Cortex of kidney (tissue), 1 donor: ENCODE data around the gene KIF13A.
"Not testable (repeated sequence)": the region's sequence is repeated elsewhere in the genome, so short reads cannot be mapped to it uniquely, and the experiment has no call there.

Source experiments
- DNase-seq: peaks from one replicate; lab custom pipeline; 2025; lab: John Stamatoyannopoulos, UW

The KIF13A gene

DNA sequence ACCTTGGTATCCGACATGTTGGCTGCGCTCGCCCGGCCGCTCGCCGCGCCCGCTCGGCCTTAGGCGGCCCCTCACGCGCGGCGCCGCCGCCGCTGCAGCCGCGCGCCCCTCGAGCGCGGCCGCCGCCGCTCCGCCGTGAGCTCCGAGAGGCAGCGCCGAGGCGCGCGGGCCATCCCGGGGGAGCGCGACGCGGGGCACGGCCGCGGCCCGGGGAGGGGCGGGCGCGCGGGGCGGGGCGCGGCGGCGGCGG is at the start of gene KIF13A:
Gene KIF13A, minus strand, starts transcription at position 189 of the 250 bp plus-strand sequence. Its CDS starts 172 bp downstream, at position 17.
- no peak for DNase-seq

DNA sequence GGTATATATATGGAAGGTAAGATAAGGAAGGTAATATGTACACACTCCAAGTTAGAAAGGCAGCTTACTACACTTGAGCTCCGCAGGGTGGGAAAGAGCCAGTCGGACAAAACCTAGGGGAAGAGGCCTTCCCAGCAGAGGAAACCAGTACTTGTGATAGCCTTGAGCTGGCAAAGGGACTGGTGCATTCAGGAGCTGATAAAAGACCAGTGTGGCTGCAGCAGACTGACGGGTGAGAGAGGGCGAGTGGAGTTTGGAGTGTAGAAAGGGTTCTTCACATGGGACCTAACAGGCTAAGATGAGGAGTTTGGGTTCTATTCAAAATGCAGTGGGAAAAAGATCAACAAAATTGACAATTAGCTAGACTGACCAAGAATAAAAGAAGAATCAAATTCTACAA is 49.3 kb upstream of the KIF13A start:
- no peak for DNase-seq

DNA sequence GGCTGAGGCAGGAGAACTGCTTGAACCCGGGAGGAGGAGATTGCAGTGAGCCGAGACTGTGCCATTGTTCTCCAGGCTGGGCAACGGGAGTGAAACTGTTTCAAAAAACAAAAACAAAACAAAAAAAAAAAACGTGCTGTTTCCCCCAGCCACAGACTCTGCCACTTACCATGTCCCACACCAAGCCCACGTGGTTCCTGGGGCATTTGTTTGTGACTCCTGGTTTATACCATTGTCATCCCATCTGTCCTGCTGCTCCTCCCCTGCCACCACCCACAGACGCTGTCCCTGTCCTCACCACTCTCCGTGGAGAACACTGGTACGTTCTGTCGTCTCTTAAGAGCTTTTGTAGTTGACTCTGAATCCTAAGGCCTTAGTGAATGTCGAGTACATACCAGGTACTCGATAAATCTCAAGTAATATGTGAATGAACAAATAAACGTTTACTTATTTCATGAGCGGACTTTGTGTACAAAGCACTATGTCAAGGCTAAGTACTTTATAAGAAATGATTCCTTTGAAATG is 48.0 kb upstream of the KIF13A start:
- DNase-seq, result no peak

DNA sequence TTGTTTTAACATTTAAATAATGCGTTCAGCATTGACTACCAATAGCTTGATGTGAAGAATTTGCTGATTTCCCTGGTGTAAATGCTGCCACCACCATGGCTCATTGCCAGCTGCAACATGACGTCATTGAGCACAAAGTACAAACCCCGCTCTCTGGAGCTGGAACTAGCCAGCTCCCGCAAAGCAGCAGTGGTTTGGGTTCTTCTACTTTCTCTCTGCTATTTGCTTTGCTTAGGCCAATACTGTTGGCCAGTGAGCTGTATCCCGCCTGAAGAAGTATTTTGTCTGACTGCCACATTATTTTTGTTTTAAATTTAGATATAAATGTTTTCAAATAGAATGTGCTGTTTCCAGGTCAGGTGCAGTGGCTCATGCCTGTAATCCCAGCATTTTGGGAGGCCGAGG is 47.4 kb upstream of the KIF13A start:
- DNase-seq, result no peak

DNA sequence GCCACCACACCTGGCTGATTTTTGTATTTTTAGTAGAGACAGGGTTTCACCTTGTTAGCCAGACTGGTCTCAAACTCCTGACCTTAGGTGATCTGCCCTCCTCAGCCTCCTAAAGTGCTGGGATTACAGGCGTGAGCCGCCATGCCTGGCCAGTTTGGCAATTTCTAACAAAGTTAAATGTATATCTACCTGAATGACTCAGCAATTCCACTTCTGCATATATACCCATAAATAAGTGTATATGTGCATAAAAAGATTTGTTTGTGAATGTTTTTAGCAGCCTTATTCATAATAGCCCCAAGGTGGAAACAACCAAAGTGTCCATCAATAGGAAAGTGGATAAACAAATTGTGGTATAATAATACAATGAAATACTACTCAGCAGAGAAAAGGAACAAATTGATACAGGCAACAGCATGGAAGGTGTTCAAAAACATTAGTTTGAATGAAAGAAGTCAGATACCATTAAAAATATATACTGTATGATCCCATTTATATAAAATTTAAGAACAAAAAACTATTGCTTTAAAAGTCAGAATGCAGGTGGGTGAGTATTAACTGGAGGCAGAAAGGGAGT is 44.3 kb upstream of the KIF13A start:
- no peak for DNase-seq

DNA sequence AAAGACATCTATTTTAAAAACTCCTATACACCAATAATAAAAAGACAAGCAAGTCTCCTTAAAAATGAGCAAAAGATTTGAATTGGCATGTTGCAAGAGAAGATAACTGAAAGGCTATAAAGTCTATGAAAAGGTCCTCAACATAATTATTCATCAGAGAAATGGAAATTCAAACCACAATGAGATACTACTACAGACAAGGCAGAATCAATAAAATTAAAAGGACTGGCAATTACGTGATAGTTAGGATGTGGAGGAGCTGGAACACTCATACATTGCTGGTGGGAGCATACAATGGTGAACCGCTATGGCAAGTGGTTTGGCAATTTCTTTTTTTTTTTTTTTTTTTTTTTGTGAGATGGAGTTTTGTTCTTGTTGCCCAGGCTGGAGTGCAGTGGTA is 43.8 kb upstream of the KIF13A start:
- no peak for DNase-seq

DNA sequence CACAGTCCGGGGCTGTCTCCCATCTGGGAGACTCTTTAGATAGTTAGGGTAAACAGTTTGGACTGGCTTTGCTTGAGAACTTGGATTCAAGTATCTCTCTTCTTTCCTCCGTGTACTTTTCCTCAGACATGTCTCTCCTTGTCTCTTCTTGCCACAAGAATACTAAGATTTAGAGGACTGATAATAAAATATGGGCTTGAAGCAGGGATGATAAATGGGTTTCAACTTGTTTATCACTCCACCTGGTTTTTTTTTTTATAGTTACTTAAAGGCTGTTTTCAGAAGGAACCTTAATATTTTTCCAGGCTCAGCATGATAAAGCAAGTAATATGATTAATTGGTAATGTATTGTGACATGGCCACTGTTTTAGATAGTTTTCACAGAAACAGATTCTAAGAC is 40.9 kb upstream of the KIF13A start:
- no peak for DNase-seq

DNA sequence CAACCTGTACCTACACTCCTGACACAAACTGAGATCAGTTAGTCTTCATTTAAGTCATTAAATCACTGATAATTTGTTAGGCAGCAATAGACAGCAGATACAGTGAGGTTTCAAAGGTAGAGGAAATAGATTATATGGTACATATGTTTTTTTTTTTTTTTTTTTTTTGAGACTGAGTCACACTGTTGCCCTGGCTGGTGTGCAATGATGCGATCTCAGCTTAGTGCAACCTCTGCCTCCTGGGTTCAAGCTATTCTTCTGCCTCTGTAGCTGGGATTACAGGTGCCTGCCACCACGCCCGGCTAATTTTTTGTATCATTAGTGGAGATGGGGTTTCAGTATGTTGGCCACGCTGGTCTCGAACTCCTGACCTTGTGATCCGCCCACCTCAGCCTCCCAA is 38.2 kb upstream of the KIF13A start:
- no peak for DNase-seq

DNA sequence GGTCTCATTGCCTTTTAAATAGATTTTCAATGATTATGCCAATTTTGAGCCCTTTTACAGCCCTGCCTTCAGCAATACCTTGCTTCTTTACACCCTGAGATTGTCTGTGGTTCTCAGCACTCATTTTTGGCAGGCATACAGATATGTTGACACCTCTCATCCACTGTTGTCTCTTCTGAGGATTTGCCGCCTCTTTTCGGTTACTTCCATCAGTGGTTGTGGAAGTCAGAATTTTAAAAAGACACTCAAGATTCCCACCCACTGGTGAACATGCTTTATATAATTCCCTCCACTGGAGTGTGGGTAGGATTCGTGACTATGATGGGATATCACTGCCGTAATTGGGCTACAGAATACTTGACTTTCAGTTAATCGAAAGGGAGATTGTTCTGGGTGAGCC is 37.4 kb upstream of the KIF13A start:
- no peak for DNase-seq

DNA sequence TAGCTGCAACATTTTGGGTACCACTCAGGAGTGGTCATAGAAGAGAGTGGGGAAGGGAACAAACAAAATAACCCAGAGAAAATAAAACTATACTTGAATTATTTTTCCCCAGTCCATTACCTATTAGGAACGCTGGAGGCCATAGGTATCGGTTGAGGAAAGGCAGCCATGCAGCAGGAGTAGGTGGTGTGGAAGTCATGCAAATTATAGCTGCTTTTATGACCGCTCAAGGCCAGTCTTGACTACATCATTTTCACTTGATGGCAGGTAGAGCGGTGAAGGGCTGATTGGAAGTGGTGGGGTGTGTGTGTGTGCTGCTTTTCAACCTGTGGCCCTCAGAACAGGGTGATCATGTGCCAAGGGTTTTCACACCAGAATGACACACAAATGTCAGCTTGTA is 36.5 kb upstream of the KIF13A start:
- no peak for DNase-seq

DNA sequence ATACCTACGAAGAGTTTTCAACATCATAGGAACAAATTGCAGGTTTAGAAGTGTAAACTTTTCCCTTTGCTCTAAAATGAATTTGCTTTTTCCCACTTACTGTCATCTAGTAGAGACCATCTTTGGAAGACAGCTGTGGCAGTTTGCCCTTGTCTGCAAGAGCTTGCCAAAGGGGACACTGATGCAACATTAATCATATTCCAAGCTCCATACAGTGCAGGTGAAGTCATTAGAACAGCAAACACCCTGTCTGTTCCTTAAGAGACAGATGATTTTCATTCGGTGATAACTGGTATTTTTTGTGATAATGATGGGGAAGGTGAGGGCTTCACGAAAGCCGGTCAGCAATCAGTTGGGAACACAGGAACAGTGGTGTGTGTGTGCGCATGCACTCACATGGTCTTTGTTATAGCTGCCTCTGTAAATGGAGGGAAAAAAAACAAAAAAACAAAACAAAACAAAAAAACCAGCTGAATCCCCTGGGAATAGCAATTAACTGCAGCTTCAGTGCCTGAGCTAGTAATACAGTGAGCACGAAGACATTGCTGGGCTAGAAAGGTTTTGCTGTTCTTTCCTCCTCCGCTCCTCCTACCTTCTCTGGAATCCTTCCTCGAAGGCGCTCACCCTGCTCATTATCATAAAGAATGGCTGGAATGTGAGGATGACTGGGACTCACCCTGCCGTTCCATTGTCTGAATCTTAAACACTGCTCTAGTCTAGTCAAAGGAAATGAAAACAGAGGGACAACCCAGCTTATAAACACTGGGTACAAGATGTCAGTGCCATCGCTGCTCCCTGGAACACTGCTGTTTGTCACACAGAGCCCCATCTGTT is 35.2 kb upstream of the KIF13A start:
- no peak for DNase-seq

DNA sequence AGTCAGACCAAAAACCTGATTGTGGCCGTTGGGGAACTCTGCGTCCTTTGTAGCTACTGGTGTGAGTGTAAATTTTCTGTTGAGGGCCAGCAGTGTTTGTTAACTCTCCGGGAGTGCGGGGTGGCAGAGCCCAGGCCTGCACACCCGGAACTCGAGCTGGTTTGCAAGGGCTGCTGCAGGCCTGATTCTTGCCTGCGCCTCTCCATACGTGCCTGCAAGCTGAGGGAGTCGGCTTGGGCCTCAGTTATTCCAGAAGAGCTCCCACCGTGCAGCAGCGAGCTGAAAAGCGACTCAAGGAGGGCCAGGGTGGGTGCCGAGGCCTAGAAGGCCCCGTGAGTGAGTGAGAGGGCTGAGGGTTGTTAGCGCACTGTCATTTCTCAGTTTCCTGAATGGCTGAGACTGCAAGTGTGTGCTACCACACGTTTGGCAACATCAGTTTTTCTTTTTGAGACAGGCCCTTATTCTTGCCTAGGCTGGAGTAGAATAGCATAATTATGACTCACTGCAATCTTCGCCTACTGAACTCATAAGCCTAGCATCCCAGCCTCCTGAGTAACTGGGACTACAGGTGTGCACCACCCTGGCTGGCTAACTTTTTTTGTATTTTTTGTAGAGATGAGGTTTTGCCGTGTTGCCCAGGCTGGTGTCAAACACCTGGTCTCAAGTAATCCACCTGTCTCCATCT is 33.9 kb upstream of the KIF13A start:
- DNase-seq, result no peak

DNA sequence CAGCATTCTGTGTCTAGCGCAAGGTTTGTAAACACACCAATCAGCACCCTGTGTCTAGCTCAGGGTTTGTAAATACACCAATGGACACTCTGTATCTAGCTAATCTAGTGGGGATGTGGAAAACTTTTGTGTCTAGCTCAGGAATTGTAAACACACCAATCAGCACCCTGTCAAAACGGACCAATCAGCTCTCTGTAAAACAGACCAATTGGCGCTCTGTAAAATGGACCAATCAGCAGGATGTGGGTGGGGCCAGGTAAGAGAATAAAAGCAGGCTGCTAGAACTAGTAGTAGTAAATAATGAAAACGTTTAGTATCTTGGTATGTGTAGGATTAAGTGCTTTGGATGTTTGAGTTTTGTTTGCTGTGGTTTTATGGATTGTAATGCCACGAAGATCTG is 33.1 kb upstream of the KIF13A start:
- not testable (repeated sequence) for DNase-seq

DNA sequence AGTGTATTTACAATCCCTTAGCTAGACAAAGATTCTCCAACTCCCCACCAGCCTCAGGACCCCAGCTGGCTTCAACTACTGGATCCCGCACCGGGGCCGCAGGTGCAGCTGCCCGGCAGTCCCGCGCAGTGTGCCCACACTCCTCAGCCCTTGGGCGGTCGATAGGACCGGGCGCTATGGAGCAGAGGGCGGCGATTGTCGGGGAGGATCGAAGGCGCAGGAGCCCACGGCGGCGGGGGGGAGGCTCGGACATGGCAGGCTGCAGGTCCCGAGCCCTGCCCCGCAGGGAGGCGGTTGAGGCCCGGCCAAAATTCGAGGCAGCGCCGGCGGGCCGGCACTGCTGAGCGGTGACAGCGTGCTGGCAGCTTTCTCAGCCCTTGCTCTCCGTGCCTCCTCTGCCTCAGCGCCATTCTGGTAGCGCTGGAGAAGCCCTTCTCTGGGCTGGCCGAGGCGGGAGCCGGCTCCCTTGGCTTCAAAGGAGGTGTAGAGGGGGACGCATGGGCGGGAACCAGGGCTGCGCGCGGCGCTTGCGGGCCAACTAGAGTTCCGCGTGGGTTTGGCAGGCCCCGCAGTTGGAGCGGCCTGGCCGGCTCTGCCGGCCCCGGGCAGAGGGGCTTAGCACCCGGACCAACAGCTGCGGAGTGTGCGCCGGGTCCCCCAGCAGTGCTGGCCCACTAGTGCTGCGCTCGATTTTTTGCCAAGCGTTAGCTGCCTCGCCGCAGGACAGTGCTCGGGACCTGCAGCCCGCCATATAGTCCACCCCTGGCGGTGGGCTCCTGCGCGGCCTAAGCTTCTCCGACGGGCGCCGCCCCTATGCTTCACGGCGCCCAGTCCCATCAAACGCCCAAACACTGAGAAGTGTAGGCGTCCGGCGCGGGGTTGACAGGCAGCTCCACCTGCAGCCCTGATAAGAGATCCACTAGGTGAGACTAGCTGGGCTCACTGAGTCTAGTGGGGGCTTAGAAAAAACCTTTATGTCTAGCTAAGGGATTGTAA is 32.4 kb upstream of the KIF13A start:
- DNase-seq, result no peak

DNA sequence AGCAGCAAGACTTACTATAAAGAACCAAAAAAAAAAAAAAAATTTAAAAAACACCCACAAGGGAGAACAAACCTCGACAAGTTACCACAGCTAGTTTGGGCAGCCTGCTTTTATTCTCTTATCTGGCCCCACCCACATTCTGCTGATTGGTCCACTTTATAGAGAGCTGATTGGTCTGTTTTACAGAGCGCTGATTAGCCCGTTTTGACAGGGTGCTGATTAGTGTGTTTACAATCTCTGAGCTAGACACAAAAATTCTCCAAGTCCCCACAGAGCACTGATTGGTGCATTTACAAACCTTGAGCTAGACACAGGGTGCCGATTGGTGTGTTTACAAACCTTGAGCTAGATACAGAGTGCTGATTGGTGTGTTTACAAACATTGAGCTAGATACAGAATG is 31.7 kb upstream of the KIF13A start:
- not testable (repeated sequence) for DNase-seq

DNA sequence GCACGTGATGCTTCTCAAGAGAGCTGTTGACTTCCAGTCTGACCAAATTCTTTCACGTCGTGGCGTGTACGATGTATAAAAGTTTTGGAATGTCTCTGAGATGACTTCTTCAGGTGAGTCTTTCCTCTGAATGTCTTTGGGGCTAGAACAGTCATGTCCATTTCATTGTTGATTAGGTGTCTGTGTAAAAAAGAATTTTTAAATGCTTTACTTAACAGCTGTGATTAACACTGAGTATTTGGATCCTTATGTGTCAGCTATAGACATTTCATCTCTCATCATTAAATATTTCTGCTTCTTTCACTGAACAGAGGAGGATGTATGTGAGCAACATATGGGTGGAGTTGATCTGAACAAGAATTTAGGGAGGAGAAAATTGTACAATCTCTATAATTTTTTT is 29.3 kb upstream of the KIF13A start:
- DNase-seq, result no peak

DNA sequence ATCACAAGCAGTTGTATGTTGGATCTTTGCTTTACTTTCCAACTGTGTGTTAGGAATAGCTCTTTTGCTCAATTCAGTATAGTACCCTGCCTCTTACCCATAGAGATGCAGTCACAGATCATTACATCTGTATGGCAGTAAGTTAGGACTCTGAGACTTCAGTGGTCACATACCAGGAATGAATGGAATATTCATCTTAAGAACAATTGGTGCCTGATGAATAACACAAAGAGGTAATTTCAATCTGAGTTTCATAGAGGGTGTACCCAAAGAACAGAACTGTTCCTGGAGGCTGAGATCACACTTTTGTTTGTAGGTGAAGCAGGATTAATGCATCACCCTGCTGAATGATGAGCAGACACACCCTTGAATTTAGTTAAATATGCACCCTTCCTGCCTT is 28.7 kb upstream of the KIF13A start:
- no peak for DNase-seq

DNA sequence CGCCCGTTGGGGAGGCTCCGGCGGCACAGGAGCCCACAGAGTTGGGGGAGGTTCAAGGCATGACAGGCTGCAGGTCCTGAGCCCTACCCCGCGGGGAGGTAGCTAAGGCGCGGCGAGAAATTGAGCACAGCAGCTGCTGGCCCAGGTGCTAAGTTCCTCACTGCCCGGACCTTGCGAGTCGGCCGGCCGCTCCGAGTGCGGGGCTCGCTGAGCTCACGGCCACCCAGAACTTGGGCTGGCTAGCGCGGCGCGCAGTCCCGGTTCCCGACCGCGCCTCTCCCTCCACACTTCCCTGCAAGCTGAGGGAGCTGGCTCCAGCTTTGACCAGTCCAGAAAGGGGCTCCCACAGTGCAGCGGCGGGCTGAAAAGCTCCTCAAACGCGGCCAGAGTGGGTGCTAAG is 23.9 kb upstream of the KIF13A start:
- no peak for DNase-seq

DNA sequence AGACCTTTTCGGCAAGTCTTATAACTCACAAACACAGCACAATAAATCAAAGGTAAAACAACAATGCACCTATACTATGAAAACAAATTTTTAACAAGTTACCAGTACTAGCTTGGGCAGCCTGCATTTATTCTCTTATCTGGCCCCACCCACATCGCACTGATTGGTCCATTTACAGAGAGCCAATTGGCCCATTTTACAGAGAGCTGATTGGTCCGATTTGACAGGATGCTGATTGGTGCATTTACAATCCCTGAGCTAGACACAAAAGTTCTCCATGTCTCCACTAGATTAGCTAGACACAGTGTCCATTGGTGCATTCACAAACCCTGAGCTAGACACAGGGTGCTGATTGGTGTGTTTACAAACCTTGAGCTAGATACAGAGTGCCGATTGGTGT is 23.1 kb upstream of the KIF13A start:
- DNase-seq, result not testable (repeated sequence)

DNA sequence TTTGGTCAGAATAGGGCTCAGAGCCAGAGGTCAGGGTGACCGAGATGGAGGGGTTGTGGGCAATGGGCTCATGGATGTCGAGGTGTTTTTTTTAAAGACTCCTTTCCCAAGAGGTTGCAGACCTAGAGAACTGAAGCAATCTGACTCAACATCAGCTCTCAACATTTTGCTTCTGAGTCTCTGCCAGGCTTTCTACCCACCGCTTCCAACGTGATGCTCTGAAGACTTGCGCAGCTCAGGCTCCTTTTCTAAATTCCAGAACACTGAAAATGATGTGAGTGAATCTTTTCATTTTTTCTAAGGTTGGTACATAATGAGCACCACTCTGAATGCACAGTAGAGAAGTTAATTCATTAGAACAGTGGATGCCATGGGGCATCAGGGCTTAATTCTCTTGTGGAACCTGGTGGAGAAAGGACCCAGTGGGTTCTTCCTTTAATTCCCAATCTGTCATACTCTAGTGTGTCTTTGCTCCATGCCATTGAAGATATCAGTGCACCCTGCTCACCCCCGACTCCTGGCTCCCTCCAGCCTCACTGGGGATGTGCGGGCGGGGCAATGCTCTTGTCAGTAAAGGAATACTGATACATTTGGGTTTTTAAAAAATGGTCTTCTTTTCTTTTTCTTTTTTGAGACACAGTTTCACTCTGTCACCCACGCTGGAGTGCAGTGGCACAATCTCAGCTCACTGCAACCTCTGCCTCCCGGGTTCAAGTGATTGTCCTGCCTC is 17.0 kb upstream of the KIF13A start:
- DNase-seq, result no peak

DNA sequence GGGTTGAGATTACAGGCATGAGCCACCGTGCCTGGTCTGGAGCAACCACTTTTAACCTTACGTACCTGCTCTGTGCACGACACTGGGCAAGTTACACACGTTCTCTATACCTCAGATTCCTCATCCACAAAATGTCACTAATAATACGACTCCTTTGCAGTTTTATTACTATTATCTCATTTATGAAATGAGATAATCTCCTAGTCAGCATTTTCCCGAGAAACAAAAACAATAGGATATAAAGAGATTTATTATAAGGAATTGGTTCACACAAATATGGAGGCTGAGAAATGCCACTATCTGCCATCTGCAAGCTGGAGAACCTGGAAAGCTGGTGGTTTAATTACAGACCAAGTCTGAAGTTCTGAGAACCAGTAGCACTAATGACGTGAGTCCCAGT is 12.0 kb upstream of the KIF13A start:
- DNase-seq, result no peak
